GM18909 (cell line): ENCODE results near the gene SYNJ1.
A peak's percentile ranks its signal among the peaks of the same experiment; 100 is the strongest.
"Not testable (repeated sequence)": the region's sequence is repeated elsewhere in the genome, so short reads cannot be mapped to it uniquely, and the experiment has no call there.

Experiments
- ATAC-seq: cut with Tn5 transposase; IDR thresholded peaks from one replicate; pipeline ENCODE4 v1.9.1; 2021; ENCODE audit warnings: mild to moderate bottlenecking; ENCODE audit not compliant: unreplicated experiment, poor library complexity

The SYNJ1 gene

GRCh38 chr21:32702702-32703101 is 25.1 kb downstream of the SYNJ1 start:
- ATAC-seq: no peak

DNA sequence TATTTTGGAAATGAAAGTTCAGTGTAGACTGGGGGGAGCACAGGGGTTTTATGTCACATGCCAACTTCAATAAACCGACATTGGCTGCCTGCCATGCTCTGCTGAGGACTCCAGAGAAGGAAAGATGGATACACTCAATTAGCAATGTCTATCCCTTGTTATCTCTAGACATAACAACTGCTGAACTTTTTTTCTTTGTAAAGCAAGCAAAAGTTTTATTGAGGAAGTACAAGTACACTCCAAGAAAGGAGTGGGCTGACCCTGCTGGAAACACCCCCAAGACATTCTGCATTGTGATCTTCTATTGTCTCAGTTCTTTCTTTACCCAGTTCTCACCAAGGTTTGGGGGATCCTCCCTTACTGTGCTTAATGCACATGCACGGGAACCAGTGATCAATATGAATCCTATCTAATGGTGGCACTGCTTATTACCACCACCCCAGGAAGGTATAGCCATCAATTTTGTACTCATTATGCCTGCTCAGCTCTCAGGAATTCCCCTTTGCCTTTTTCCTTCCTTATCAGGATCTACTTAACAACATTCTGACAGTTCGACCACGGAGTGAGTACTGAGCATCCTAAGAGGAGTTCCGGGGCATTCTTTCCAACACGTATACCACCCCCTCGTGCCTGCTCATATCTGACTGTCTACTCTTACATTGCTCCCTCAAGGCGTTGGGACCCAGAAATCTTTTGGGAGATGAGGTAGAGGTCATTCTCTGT is 28.7 kb downstream of the SYNJ1 start:
- ATAC-seq: no peak

- ATAC-seq: no peak
Observed at GRCh38 chr21:32698286-32698685, 29.5 kb downstream of the SYNJ1 start.

- ATAC-seq: not testable (repeated sequence)
Observed at GRCh38 chr21:32695482-32695881, 32.3 kb downstream of the SYNJ1 start.

- ATAC-seq: no peak
Observed at GRCh38 chr21:32693581-32693980, 34.2 kb downstream of the SYNJ1 start.

- no peak for ATAC-seq
Observed at GRCh38 chr21:32690085-32690484, 37.7 kb downstream of the SYNJ1 start.

DNA sequence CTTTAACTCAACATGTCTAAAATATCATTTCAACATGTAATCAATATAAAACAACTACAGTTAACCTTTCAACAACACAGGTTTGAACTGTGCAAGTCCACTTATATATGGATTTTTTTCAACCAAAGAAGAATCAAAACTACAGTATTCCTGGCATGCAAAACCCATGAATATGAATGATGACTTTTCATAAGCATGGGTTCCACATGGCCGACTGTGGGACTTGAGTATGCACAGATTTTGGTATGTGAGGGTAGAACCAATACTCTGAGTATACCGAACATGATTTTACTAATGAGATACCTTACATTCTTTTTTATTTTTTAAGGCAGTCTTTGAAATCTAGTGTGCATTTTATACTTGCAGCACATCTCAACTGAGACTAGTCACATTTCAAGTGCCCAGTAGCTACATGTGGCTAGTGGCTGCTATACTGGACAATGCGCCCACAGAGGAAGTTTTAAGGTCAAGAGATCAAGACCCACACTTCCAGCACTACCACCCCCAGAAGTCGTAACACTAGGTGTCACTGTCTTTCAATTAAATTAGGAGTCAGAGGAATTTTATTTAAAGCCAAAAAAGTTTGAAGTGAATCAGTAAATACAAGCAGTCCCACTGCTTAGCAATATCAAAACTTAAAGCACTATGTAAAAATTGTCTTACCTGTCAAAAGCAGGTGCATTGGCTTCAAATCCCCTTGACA is 40.0 kb downstream of the SYNJ1 start:
- ATAC-seq: no peak

- no peak for ATAC-seq
Observed at GRCh38 chr21:32682696-32683474, 44.9 kb downstream of the SYNJ1 start.

DNA sequence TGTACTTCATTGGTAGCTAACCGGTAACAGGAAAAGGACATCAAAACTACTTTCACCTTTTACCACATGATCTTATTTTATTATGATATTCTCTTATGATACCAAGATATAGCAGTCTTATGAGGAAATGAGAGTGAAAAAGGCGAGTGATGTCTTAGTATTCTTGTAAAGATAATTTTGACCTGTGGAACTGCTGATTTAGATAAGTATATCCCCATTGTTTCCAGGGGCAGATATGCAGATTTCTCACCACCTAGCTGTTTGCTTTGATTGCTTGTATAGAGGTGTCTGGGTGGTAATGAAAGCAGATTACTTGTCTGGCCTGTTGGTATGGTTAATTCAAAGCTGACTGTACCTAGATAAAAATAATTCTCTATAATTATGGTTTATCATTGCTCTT is 53.1 kb downstream of the SYNJ1 start:
- ATAC-seq: no peak

- ATAC-seq: no peak
Observed at GRCh38 chr21:32674038-32674437, 53.8 kb downstream of the SYNJ1 start.

- no peak for ATAC-seq
Observed at GRCh38 chr21:32666258-32666657, 61.6 kb downstream of the SYNJ1 start.

- ATAC-seq: not testable (repeated sequence)
Observed at GRCh38 chr21:32664095-32664494, 63.7 kb downstream of the SYNJ1 start.

GRCh38 chr21:32661981-32662380 is 65.8 kb downstream of the SYNJ1 start:
- ATAC-seq: not testable (repeated sequence)

DNA sequence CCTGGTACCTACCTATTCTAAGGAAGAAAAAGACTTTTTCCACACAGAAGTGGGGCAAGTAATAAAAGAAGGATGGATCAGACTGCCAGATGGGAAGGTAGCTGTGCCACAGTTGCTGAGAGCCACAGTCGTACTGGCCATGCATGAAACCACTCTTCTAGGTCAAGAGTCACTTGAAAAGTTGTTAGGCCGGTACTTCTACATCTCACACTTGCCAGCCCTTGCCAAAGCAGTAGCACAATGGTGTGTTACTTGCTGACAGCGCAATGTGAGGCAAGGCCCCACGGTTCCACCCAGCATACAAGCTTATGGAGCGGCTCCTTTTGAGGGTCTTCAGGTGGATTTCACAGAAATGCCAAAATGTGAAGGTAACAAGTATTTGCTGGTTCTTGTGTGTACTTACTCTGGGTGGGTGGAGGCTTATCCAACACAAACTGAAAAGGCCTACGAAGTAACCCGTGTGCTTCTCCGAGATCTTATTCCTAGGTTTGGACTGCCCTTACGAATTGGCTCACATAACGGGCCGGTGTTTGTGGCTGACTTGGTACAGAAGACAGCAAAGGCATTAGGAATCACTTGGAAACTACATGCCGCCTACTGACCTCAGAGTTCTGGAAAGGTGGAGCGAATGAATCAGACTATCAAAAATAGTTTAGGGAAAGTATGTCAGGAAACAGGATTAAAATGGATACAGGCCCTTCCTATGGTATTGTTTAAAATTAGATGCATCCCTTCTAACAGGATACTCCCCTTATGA is 66.6 kb downstream of the SYNJ1 start:
- ATAC-seq: not testable (repeated sequence)

DNA sequence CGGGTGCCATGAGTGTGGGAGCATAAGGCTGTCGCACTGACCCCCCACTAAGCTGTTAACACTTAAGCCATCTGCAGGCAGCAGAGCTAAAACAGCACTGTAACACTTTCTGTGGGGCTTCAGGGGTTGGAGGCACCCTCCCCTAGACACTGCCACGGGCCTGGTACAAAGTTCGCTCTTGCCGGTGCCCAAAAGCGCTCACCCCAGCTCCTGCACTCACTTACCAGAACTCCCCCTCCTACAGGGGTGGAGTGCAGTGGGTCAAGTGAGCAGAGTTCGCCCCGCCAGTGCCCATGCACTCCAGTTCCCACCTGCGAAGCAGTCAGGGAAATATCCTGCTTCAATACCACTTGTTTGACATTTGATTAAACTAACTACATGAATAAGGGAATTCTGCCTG is 69.3 kb downstream of the SYNJ1 start:
- ATAC-seq: no peak

- ATAC-seq: peak; percentile 52
Observed at GRCh38 chr21:32653326-32653901, 74.4 kb downstream of the SYNJ1 start.

DNA sequence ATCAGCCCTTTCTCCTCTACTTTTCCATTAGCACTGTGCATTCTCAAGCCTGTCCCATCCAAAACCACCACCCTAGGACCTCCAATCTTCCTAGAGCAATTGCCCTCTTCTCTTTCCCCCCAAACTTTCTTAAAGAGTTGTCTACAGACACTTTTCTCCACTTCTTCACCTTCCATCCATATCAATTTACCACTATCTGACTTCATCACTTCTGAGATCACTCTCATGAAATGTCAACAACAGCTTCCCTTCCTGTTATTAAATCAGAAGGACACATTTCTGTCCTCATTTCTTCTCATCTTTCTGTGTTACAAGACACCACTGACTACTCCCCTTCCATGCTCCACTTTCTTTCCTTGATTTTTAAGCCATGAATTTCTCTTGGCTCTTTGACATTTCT is 79.6 kb downstream of the SYNJ1 start:
- no peak for ATAC-seq

GRCh38 chr21:32645261-32646182 is 82.3 kb downstream of the SYNJ1 start:
- no peak for ATAC-seq
